ENCODE measurements around the gene BRSK1. TPM values are rescaled to one million over a fixed set of nuclear protein-coding genes. Genes with fewer than 3 reads are reported as not detected.

The BRSK1 gene
- total and polyA plus RNA-seq, 10 donors, result 0.70 to 2.9 (median 1.6) TPM

DNA sequence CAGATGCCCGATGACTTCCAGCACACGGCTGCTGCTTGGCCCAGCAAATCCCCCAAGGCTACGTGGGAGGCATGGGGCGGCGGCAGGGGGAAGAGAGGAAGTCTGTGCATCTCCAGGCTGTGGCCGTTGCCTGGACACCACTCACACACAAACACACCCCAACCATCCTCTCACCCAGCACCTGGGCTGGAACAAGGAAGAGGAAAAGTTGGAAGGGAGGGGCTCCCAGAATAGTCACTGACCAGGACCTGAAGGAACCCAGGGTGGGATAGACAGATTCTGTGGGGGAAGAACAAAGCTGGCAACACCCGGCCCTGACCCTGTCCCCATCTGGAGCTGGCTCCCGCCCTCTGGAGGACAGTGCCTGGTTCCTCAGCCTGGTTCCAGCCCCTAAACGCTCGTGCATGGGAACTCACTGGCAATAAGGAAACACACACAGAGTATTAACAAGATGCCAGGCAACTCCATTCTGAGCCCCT, 36.1 kb upstream of the BRSK1 start:
- 27 to 36% (median 34%) methylated on average over 8 to 10 of the region's 10 CpGs for WGBS, 5 donors
- intact Hi-C loops (cut with DNase I; ENCODE audit: low total_unique reads), result no loop called here
- H3K9me3 ChIP-seq, result no peaks in the 10 kb centered on the region
- H3K4me3 ChIP-seq, result no peak overlapping the region
- peaks cover 0 to 77% (median 46%) of the 10 kb centered on the region in 6 donors for H3K36me3 ChIP-seq
- peak overlapping the region in 3 of 8 donors; percentile 9 to 96 (median 23) for H3K27ac ChIP-seq
- DNase-seq, result peak; percentile 69
- H3K27me3 ChIP-seq (replicated peaks in 1 of 7), result no peaks in the 10 kb centered on the region
- H3K4me1 ChIP-seq, result peaks cover 28 to 64% (median 60%) of the 10 kb centered on the region in 6 donors
- TF ChIP-seq POLR2AphosphoS5 (IDR thresholded peaks at IDR 0.05) (peak in 1 of 3 donors; percentile 39), POLR2A (IDR thresholded peaks at IDR 0.05) (no peak)
- TF ChIP-seq, protein P1, sequence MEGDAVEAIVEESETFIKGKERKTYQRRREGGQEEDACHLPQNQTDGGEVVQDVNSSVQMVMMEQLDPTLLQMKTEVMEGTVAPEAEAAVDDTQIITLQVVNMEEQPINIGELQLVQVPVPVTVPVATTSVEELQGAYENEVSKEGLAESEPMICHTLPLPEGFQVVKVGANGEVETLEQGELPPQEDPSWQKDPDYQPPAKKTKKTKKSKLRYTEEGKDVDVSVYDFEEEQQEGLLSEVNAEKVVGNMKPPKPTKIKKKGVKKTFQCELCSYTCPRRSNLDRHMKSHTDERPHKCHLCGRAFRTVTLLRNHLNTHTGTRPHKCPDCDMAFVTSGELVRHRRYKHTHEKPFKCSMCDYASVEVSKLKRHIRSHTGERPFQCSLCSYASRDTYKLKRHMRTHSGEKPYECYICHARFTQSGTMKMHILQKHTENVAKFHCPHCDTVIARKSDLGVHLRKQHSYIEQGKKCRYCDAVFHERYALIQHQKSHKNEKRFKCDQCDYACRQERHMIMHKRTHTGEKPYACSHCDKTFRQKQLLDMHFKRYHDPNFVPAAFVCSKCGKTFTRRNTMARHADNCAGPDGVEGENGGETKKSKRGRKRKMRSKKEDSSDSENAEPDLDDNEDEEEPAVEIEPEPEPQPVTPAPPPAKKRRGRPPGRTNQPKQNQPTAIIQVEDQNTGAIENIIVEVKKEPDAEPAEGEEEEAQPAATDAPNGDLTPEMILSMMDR (IDR thresholded peaks at IDR 0.05 in 8 of 11, conservative IDR thresholded peaks at IDR 0.05 in 3 of 11), result no peak

DNA sequence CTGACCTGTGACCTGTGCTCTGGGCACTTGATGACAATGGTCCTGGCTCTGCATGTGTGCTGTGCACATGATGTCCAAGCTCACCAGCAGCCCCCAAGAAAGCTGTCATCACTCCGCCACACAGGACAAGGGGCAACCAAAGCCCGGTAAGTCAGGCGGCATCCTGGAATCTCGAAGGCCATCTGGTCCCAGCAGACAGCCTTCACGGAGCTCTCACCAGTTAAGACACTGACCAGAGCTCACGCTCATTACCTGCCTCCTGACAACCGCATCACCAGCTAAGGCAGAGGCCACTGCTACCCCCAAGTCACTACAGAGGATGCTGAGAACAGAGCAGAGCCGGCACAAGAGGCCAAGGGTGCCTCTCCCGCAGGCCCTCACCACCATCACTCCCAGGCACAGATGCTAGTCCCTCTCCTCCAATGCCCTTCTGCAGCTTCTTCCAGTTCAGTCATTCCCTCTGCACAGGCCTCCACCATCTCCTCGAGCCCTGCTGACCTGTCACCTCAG, 35.6 kb upstream of the BRSK1 start:
- Histone ChIP-seq H3K4me3 (no peak overlapping the region), H3K4me1 (peaks cover 34 to 70% (median 66%) of the 10 kb centered on the region in 6 donors), H3K36me3 (peaks cover 0 to 71% (median 41%) of the 10 kb centered on the region in 6 donors), H3K9me3 (no peaks in the 10 kb centered on the region), H3K27ac (peak overlapping the region in 3 of 8 donors; percentile 9 to 96 (median 23)), H3K27me3 (replicated peaks in 1 of 7) (no peaks in the 10 kb centered on the region)
- WGBS, 5 donors, result 66 to 85% (median 79%) methylated on average over 7 to 10 of the region's 10 CpGs
- DNase-seq, result no peak
- intact Hi-C loops (cut with DNase I; ENCODE audit: low total_unique reads), result no loop called here
- TF ChIP-seq, protein P1 (IDR thresholded peaks at IDR 0.05 in 8 of 11, conservative IDR thresholded peaks at IDR 0.05 in 3 of 11), result no peak
- no peak for TF ChIP-seq POLR2AphosphoS5 (IDR thresholded peaks at IDR 0.05)
- no peak for TF ChIP-seq POLR2A (IDR thresholded peaks at IDR 0.05)

DNA sequence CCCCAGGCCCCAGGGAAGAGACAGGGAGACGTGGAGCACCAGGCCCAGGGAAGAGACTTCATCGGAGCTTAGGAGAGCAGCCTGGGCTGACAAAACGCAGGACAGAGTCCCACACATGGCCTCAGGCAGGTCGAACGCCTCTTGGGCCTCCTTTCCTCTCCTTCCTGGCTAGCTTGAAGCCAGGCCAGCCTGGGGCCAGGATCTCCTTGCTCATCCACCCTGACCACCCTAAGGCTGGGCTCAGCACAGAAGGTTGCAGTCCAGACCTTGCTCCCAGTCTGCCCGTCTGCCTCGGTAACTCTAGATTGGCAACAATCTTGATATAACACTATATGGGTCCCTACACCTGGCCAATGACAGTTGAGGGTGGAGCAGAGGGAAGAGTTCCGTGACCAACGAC, 35.1 kb upstream of the BRSK1 start:
- intact Hi-C loops (cut with DNase I; ENCODE audit: low total_unique reads), result no loop called here

DNA sequence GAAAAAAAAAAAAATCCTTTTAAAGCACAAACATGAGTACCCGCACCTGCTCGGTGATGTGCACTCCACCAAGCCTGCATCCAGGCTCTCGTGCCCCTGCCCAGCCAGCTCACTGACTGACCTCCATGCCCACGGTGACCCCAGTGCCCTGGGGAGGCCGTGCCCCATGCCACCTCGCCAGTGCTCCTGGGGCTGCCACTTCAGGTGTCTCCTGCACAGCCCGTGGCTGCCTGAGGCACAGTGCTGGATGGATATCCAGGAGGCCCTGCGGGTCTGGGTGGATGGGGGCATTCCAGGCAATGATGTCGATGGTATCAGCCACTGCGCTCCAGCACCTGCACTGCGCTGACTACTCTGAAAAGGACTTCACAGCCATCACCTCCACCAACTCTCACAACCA, 34.0 kb upstream of the BRSK1 start:
- H3K27me3 ChIP-seq (replicated peaks in 1 of 7), result no peaks in the 10 kb centered on the region
- peaks cover 0 to 55% (median 24%) of the 10 kb centered on the region in 6 donors for H3K36me3 ChIP-seq
- peak; percentile 70 for DNase-seq
- H3K4me1 ChIP-seq, result peaks cover 42 to 86% (median 82%) of the 10 kb centered on the region in 6 donors
- WGBS, 5 donors, result 90 to 95% (median 92%) methylated on average over 3 to 11 of the region's 11 CpGs
- no peaks in the 10 kb centered on the region for H3K9me3 ChIP-seq
- no peak overlapping the region for H3K4me3 ChIP-seq
- H3K27ac ChIP-seq, result peak overlapping the region in 2 of 8 donors; percentile 2 to 96
- TF ChIP-seq POLR2AphosphoS5 (IDR thresholded peaks at IDR 0.05) (peak in 1 of 3 donors; percentile 39), POLR2A (IDR thresholded peaks at IDR 0.05) (no peak)
- TF ChIP-seq, protein P1 (IDR thresholded peaks at IDR 0.05 in 8 of 11, conservative IDR thresholded peaks at IDR 0.05 in 3 of 11), result no peak
- intact Hi-C loops (cut with DNase I; ENCODE audit: low total_unique reads), result loop anchor here (10.0 kb wide), 1 partner anchor 65 kb away; the partner anchor contains the start of gene SYT5

More for the DNA sequence above, 35.1 kb upstream of the BRSK1 start:
- peaks cover 38 to 75% (median 71%) of the 10 kb centered on the region in 6 donors for H3K4me1 ChIP-seq
- H3K27ac ChIP-seq, result peak overlapping the region in 3 of 8 donors; percentile 1 to 96 (median 3)
- WGBS, 5 donors, result 79 to 96% (median 83%) methylated on average over 8 to 9 of the region's 9 CpGs
- no peak for DNase-seq
- H3K36me3 ChIP-seq, result peaks cover 0 to 66% (median 36%) of the 10 kb centered on the region in 6 donors
- no peaks in the 10 kb centered on the region for H3K9me3 ChIP-seq
- TF ChIP-seq POLR2AphosphoS5 (IDR thresholded peaks at IDR 0.05) (peak in 1 of 3 donors; percentile 12), POLR2A (IDR thresholded peaks at IDR 0.05) (no peak)
- no peak overlapping the region for H3K4me3 ChIP-seq
- H3K27me3 ChIP-seq (replicated peaks in 1 of 7), result no peaks in the 10 kb centered on the region
